Breast epithelium (tissue), 3 donors: Measurements from ENCODE around the gene SULT1A1.
"Not testable (repeated sequence)": the region's sequence is repeated elsewhere in the genome, so short reads cannot be mapped to it uniquely, and the experiment has no call there.

Experiments
- POLR2A ChIP-seq: fragments of 450-650 bp; IDR thresholded peaks from one replicate; pipeline ENCODE4 v1.6.1; 2016; ENCODE audit warnings: antibody characterized with exemption, mild to moderate bottlenecking, moderate library complexity
- TF ChIP-seq, protein P1 (sequence below), 3 donors: fragments of 450-650 bp; IDR thresholded peaks; one replicate each; pipeline ENCODE4 v1.5.1; 2016 to 2017; ENCODE audit warnings: antibody characterized with exemption in 3 of 3, mild to moderate bottlenecking in 3 of 3, moderate library complexity in 3 of 3

DNA sequence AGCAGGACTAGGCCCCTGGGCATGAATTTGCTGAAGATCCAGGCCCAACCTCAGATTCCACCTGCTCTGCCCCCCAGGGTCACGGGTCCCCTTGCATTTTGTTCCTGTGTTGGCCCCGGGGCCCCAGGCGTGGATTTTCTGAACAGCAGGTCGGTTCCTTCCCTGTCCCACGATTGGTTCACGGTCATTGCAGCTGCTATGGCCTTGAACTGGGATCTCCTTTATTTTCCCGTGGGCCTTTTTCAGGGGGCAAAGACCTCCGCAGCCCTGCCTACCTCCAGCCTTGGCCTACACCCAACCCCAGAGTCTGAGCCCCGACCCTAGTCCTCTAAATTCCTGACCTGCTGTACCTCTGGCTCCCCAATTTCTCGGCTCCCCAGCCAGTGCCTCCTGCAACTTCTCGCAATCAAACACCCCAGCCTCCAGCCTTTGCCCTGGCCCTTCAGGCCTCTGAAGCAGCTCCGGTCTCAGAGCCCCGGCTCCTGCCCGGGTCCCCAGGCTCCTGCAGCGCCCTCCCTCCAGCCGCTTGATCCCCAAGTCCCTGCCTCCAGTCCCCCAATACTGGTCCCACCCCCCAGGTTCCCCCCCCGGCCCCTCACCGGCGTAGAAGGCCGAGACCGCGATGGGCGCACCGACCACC, 12.8 kb upstream of the SULT1A1 start:
- TF ChIP-seq POLR2A: not testable (repeated sequence)
- TF ChIP-seq, protein P1, sequence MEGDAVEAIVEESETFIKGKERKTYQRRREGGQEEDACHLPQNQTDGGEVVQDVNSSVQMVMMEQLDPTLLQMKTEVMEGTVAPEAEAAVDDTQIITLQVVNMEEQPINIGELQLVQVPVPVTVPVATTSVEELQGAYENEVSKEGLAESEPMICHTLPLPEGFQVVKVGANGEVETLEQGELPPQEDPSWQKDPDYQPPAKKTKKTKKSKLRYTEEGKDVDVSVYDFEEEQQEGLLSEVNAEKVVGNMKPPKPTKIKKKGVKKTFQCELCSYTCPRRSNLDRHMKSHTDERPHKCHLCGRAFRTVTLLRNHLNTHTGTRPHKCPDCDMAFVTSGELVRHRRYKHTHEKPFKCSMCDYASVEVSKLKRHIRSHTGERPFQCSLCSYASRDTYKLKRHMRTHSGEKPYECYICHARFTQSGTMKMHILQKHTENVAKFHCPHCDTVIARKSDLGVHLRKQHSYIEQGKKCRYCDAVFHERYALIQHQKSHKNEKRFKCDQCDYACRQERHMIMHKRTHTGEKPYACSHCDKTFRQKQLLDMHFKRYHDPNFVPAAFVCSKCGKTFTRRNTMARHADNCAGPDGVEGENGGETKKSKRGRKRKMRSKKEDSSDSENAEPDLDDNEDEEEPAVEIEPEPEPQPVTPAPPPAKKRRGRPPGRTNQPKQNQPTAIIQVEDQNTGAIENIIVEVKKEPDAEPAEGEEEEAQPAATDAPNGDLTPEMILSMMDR (IDR thresholded peaks at IDR 0.05): not testable (repeated sequence)
